Epidermal melanocyte (primary cell): ENCODE measurements around the gene ALCAM.

Experiments
- DNase-seq: peaks from one replicate; pipeline ENCODE4 v3.0.0; 2011; ENCODE audit warnings: low spot score; ENCODE audit not compliant: insufficient read length

ALCAM gene

GRCh38 chr3:105429034-105429762 lies 62.5 kb downstream of the ALCAM start:
- no peak for DNase-seq

- no peak for DNase-seq
These were observed 63.7 kb downstream of the ALCAM start for GRCh38 chr3:105430455-105430854.

- DNase-seq: no peak
These were observed 64.5 kb downstream of the ALCAM start for GRCh38 chr3:105431200-105431599.

- DNase-seq: no peak
These were observed 68.6 kb downstream of the ALCAM start for GRCh38 chr3:105435277-105435676.

- no peak for DNase-seq
These were observed 70.0 kb downstream of the ALCAM start for GRCh38 chr3:105436687-105437086.

- DNase-seq: no peak
These were observed 73.4 kb downstream of the ALCAM start for GRCh38 chr3:105440113-105440512.

- no peak for DNase-seq
These were observed 78.0 kb downstream of the ALCAM start for GRCh38 chr3:105444725-105445124.

GRCh38 chr3:105448338-105448982 lies 81.8 kb downstream of the ALCAM start:
- DNase-seq: no peak

GRCh38 chr3:105449414-105449813 lies 82.7 kb downstream of the ALCAM start:
- DNase-seq: no peak

- DNase-seq: no peak
These were observed 89.3 kb downstream of the ALCAM start for GRCh38 chr3:105456017-105456416.

GRCh38 chr3:105458518-105459215 lies 92.0 kb downstream of the ALCAM start:
- DNase-seq: no peak

- DNase-seq: no peak
These were observed 93.0 kb downstream of the ALCAM start for GRCh38 chr3:105459566-105460290.

GRCh38 chr3:105463620-105464019 lies 96.9 kb downstream of the ALCAM start:
- no peak for DNase-seq

- no peak for DNase-seq
These were observed 98.6 kb downstream of the ALCAM start for GRCh38 chr3:105465251-105465853.

- DNase-seq: no peak
These were observed 99.4 kb downstream of the ALCAM start for GRCh38 chr3:105466072-105466471.

- DNase-seq: no peak
These were observed 100.0 kb downstream of the ALCAM start for GRCh38 chr3:105466495-105467404.

- no peak for DNase-seq
These were observed 104.1 kb downstream of the ALCAM start for GRCh38 chr3:105470851-105471250.

GRCh38 chr3:105473521-105474223 lies 107.0 kb downstream of the ALCAM start:
- DNase-seq: peak; percentile 18

- DNase-seq: no peak
These were observed 114.1 kb downstream of the ALCAM start for GRCh38 chr3:105480768-105481167.

- DNase-seq: no peak
These were observed 116.8 kb downstream of the ALCAM start for GRCh38 chr3:105483476-105483875.
